ENCODE data around the gene AGRN. TPM values are rescaled to one million over a fixed set of nuclear protein-coding genes. Genes with fewer than 3 reads are reported as not detected.
A peak's percentile ranks its signal among the peaks of the same experiment; 100 is the strongest.

AGRN gene
- polyA plus RNA-seq, 3 donors = 0.06 to 4.7 (median 0.43) TPM

- Histone ChIP-seq H3K27ac (ENCODE audit: low read depth in 1 of 2, low read length in 2 of 2) (no peak overlapping the region), H3K4me3 (replicated peaks in 1 of 3; ENCODE audit: low read depth in 2 of 3, low read length in 3 of 3) (peak overlapping the region in 1 of 3 experiments; percentile 74), H3K4me1 (ENCODE audit: control insufficient read depth in 1 of 2, insufficient read depth in 2 of 2, low read length in 2 of 2) (peaks cover 18 to 21% of the 10 kb centered on the region in 2 donors), H3K9me3 (replicated peaks in 1 of 2; ENCODE audit: control insufficient read depth in 1 of 2, insufficient read depth in 1 of 2, low read length in 2 of 2) (peaks cover 0 to 3% of the 10 kb centered on the region in 2 donors), H3K4me2 (replicated peaks; ENCODE audit: extremely low read depth, low read length, poor library complexity, severe bottlenecking) (peak overlapping the region; percentile 88), H4K20me1 (ENCODE audit: insufficient read depth, low read length) (no peaks in the 10 kb centered on the region), H2AFZ (ENCODE audit: insufficient read depth, low read depth, low read length, poor library complexity, severe bottlenecking) (peak overlapping the region; percentile 75), H3K79me2 (ENCODE audit: insufficient read depth, low read length) (no peaks in the 10 kb centered on the region), H3K9ac (ENCODE audit: insufficient read depth, low read length, poor library complexity, severe bottlenecking) (peak overlapping the region; percentile 56), H3K27me3 (ENCODE audit: control insufficient read depth in 2 of 2, insufficient read depth in 2 of 2, low read length in 2 of 2) (peaks cover 6 to 49% of the 10 kb centered on the region in 2 donors), H3K36me3 (replicated peaks in 1 of 2; ENCODE audit: control insufficient read depth in 1 of 2, insufficient read depth in 2 of 2, low read length in 2 of 2) (no peaks in the 10 kb centered on the region)
- Mint-ChIP-seq H3K27me3 (ENCODE audit: low read depth in 3 of 3) (peaks cover 54 to 65% (median 59%) of the 10 kb centered on the region in 3 donors), H3K4me1 (peaks cover 16% of the 10 kb centered on the region), H3K4me3 (peak overlapping the region; percentile 83 to 90), H3K9me3 (peaks cover 0 to 10% (median 5%) of the 10 kb centered on the region in 7 donors), H3K36me3 (peaks cover 0 to 4% of the 10 kb centered on the region in 2 donors), H3K27ac (peak overlapping the region in 1 of 7 donors; percentile 8)
- no peak for DNase-seq
- 32% methylated on average over 24 of the region's 24 CpGs for WGBS (ENCODE audit: insufficient coverage)
- TF ChIP-seq, protein P1, sequence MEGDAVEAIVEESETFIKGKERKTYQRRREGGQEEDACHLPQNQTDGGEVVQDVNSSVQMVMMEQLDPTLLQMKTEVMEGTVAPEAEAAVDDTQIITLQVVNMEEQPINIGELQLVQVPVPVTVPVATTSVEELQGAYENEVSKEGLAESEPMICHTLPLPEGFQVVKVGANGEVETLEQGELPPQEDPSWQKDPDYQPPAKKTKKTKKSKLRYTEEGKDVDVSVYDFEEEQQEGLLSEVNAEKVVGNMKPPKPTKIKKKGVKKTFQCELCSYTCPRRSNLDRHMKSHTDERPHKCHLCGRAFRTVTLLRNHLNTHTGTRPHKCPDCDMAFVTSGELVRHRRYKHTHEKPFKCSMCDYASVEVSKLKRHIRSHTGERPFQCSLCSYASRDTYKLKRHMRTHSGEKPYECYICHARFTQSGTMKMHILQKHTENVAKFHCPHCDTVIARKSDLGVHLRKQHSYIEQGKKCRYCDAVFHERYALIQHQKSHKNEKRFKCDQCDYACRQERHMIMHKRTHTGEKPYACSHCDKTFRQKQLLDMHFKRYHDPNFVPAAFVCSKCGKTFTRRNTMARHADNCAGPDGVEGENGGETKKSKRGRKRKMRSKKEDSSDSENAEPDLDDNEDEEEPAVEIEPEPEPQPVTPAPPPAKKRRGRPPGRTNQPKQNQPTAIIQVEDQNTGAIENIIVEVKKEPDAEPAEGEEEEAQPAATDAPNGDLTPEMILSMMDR (IDR thresholded peaks at IDR 0.05) = no peak
- intact Hi-C loops (cut with micrococcal nuclease) = loop anchor here in 1 of 2 donors (5.0 kb wide), 1 partner anchor 36 kb away; the partner anchor contains the start of gene AGRN
These were observed 38.4 kb downstream of the AGRN start for GRCh38 chr1:1058088-1058905.

GRCh38 chr1:1058921-1059493, 39.1 kb downstream of the AGRN start:
- WGBS (ENCODE audit: insufficient coverage) = 2% methylated on average over 45 of the region's 48 CpGs
- peaks cover 20 to 28% of the 10 kb centered on the region in 2 donors for H3K4me1 ChIP-seq (ENCODE audit: control insufficient read depth in 1 of 2, insufficient read depth in 2 of 2, low read length in 2 of 2)
- H3K4me2 ChIP-seq (replicated peaks; ENCODE audit: extremely low read depth, low read length, poor library complexity, severe bottlenecking) = peak overlapping the region; percentile 88
- H3K27ac Mint-ChIP-seq = peak overlapping the region in 2 of 7 donors; percentile 60 to 66
- H3K9ac ChIP-seq (ENCODE audit: insufficient read depth, low read length, poor library complexity, severe bottlenecking) = peak overlapping the region; percentile 56
- H3K27me3 Mint-ChIP-seq (ENCODE audit: low read depth in 3 of 3) = peaks cover 59 to 73% (median 65%) of the 10 kb centered on the region in 3 donors
- H3K4me1 Mint-ChIP-seq = peaks cover 16% of the 10 kb centered on the region
- H3K9me3 ChIP-seq (replicated peaks in 1 of 2; ENCODE audit: control insufficient read depth in 1 of 2, insufficient read depth in 1 of 2, low read length in 2 of 2) = peaks cover 0 to 3% of the 10 kb centered on the region in 2 donors
- TF ChIP-seq, protein P1 (IDR thresholded peaks at IDR 0.05) = peak; percentile 51
- H4K20me1 ChIP-seq (ENCODE audit: insufficient read depth, low read length) = no peaks in the 10 kb centered on the region
- H2AFZ ChIP-seq (ENCODE audit: insufficient read depth, low read depth, low read length, poor library complexity, severe bottlenecking) = peak overlapping the region; percentile 75
- H3K27me3 ChIP-seq (ENCODE audit: control insufficient read depth in 2 of 2, insufficient read depth in 2 of 2, low read length in 2 of 2) = peaks cover 6 to 55% of the 10 kb centered on the region in 2 donors
- DNase-seq = no peak
- peak overlapping the region; percentile 21 to 74 (median 32) for H3K4me3 ChIP-seq (replicated peaks in 1 of 3; ENCODE audit: low read depth in 2 of 3, low read length in 3 of 3)
- no peaks in the 10 kb centered on the region for H3K79me2 ChIP-seq (ENCODE audit: insufficient read depth, low read length)
- H3K27ac ChIP-seq (ENCODE audit: low read depth in 1 of 2, low read length in 2 of 2) = no peak overlapping the region
- no peaks in the 10 kb centered on the region for H3K36me3 ChIP-seq (replicated peaks in 1 of 2; ENCODE audit: control insufficient read depth in 1 of 2, insufficient read depth in 2 of 2, low read length in 2 of 2)
- peaks cover 0 to 4% of the 10 kb centered on the region in 2 donors for H3K36me3 Mint-ChIP-seq
- peak overlapping the region; percentile 83 to 90 for H3K4me3 Mint-ChIP-seq
- peaks cover 0 to 10% (median 5%) of the 10 kb centered on the region in 7 donors for H3K9me3 Mint-ChIP-seq
- intact Hi-C loops (cut with micrococcal nuclease) = loop anchor here in 1 of 2 donors (5.0 kb wide), 1 partner anchor 37 kb away; the partner anchor contains the start of gene AGRN

All from CD14-positive monocyte (primary cell).